B cell (primary cell): Measurements from ENCODE around the gene OSTC.
"Not testable (repeated sequence)": the region's sequence is repeated elsewhere in the genome, so short reads cannot be mapped to it uniquely, and the experiment has no call there.

Experiments used
- EZH2 ChIP-seq: IDR thresholded peaks from 2 replicates; pipeline ENCODE4 v1.6.1; 2012; ENCODE audit warnings: borderline replicate concordance, low read depth, mild to moderate bottlenecking, moderate library complexity, low read length; ENCODE audit not compliant: insufficient read depth, poor library complexity, severe bottlenecking
- TF ChIP-seq, protein P1 (sequence below): fragments of 200-600 bp; IDR thresholded peaks from one replicate; pipeline ENCODE4 v1.8.0; 2022; ENCODE audit warnings: antibody characterized with exemption, mild to moderate bottlenecking

DNA sequence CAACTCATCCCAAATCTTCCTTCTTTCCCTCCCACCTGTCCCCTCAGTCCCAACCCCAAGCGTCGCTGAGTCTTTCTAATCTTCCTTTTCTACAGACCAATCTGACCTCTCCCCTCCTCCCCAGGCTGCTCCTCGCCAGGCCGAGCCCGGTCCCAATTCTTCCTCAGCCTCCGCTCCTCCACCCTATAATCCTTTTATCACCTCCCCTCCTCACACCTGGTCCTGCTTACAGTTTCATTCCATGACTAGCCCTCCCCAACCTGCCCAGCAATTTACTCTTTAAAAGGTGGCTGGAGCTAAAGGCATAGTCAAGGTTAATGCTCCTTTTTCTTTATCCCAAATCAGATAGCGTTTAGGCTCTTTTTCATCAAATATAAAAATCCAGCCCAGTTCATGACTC, 60.2 kb downstream of the OSTC start:
- TF ChIP-seq, protein P1, sequence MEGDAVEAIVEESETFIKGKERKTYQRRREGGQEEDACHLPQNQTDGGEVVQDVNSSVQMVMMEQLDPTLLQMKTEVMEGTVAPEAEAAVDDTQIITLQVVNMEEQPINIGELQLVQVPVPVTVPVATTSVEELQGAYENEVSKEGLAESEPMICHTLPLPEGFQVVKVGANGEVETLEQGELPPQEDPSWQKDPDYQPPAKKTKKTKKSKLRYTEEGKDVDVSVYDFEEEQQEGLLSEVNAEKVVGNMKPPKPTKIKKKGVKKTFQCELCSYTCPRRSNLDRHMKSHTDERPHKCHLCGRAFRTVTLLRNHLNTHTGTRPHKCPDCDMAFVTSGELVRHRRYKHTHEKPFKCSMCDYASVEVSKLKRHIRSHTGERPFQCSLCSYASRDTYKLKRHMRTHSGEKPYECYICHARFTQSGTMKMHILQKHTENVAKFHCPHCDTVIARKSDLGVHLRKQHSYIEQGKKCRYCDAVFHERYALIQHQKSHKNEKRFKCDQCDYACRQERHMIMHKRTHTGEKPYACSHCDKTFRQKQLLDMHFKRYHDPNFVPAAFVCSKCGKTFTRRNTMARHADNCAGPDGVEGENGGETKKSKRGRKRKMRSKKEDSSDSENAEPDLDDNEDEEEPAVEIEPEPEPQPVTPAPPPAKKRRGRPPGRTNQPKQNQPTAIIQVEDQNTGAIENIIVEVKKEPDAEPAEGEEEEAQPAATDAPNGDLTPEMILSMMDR = not testable (repeated sequence)
- TF ChIP-seq EZH2 = not testable (repeated sequence)
